Measurements from ENCODE around the gene RAB3C.

- TF ChIP-seq CTCF (IDR thresholded peaks at IDR 0.05; ENCODE audit: low read depth, low read length), result no peak
- no peak for TF ChIP-seq EZH2phosphoT487 (IDR thresholded peaks at IDR 0.05; ENCODE audit: low read depth)
These were observed 16.3 kb downstream of the RAB3C start for GRCh38 chr5:58599217-58599616.
